A549 (cell line): ENCODE data around the gene CEBPE. TPM values are rescaled to one million over a fixed set of nuclear protein-coding genes. Genes with fewer than 3 reads are reported as not detected.

ENCODE experiments used
- ATAC-seq, 2 experiments: fragments of 200-7000 bp in 1 of 2; fragments of >200 bp in 1 of 2; cut with Nextera tagmentation in 1 of 2; cut with Tn5 transposase in 1 of 2; 3 replicates each; pipeline versions ENCODE4 v1.8.0 to v1.9.1; 2018 to 2020; ENCODE audit warnings: mild to moderate bottlenecking in 1 of 2, moderate library complexity in 1 of 2
- CTCF ChIA-PET: fragments of 300-600 bp; sonication (Branson Sonifier 250); formaldehyde crosslinking; extraction: SDS; loops from one replicate; lab custom pipeline; 2021; ENCODE audit warnings: antibody characterized with exemption, inconsistent platforms; lab: Yijun Ruan, JAX
- POLR2A ChIA-PET: fragments of 350-600 bp; formaldehyde crosslinking; extraction: SDS; loops from one replicate; lab custom pipeline; 2021; ENCODE audit warnings: antibody characterized with exemption, inconsistent platforms; lab: Yijun Ruan, JAX
- DNase-seq, 2 experiments: peaks; one replicate each; pipeline versions ENCODE4 v3.0.0 to v3.0.0-alpha.2; 2011 to 2016; ENCODE audit warnings: low read depth in 1 of 2, low spot score in 1 of 2
- FAIRE-seq: peaks from 2 replicates; lab custom pipeline; 2011; peaks lifted over from hg19 to GRCh38; lab: Jason Lieb, UNC
- H3K27ac ChIP-seq, 2 experiments: fragments of >200 bp; sonication (Bioruptor Twin); formaldehyde crosslinking; 3 replicates each; pipeline ENCODE4 v1.5.1; 2016 to 2017
- H3K4me1 ChIP-seq: fragments of >200 bp; sonication (Bioruptor Twin); formaldehyde crosslinking; 3 replicates; pipeline ENCODE4 v1.6.1; 2016
- H3K4me2 ChIP-seq: fragments of >200 bp; sonication (Bioruptor Twin); formaldehyde crosslinking; 3 replicates; pipeline ENCODE4 v1.6.1; 2016
- H3K4me3 ChIP-seq: fragments of >200 bp; sonication (Bioruptor Twin); formaldehyde crosslinking; 3 replicates; pipeline ENCODE4 v1.5.1; 2016
- H3K9me3 ChIP-seq: fragments of >200 bp; sonication (Bioruptor Twin); formaldehyde crosslinking; 3 replicates; pipeline ENCODE4 v1.6.1; 2016
- ATOH8 ChIP-seq: fragments of 250-450 bp; sonication (Bioruptor Pico); IDR thresholded peaks from 2 replicates; pipeline ENCODE4 v1.5.0; 2020; ENCODE audit warnings: low read depth, mild to moderate bottlenecking, moderate library complexity
- CBX2 ChIP-seq: fragments of 200-600 bp; sonication (generic); IDR thresholded peaks from 2 replicates; pipeline ENCODE4 v1.6.1; 2016; ENCODE audit warnings: low read depth, mild to moderate bottlenecking, borderline replicate concordance
- CBX8 ChIP-seq: fragments of 200-600 bp; sonication (generic); IDR thresholded peaks from 2 replicates; pipeline ENCODE4 v1.6.1; 2016
- CEBPB ChIP-seq, 2 experiments: fragments of >200 bp in 1 of 2; sonication (Bioruptor Twin) in 1 of 2; formaldehyde crosslinking in 1 of 2; IDR thresholded peaks; 2 replicates each; pipeline ENCODE4 v1.6.1; 2012 to 2016
- CHD4 ChIP-seq: fragments of 200-600 bp; sonication (generic); IDR thresholded peaks from 2 replicates; pipeline ENCODE4 v1.6.1; 2016; ENCODE audit warnings: antibody characterized with exemption, mild to moderate bottlenecking, borderline replicate concordance
- E2F6 ChIP-seq: IDR thresholded peaks from 2 replicates; pipeline ENCODE4 v1.6.1; 2012; ENCODE audit warnings: low read depth, borderline replicate concordance
- FOSB ChIP-seq: fragments of 250-450 bp; sonication (Bioruptor Pico); IDR thresholded peaks from 2 replicates; pipeline ENCODE4 v1.5.0; 2020; ENCODE audit warnings: mild to moderate bottlenecking, moderate library complexity
- FOXS1 ChIP-seq: fragments of 250-450 bp; sonication (Bioruptor Pico); IDR thresholded peaks from 2 replicates; pipeline ENCODE4 v1.5.0; 2020; ENCODE audit warnings: mild to moderate bottlenecking, moderate library complexity
- HDAC2 ChIP-seq: fragments of 200-600 bp; sonication (generic); IDR thresholded peaks from 2 replicates; pipeline ENCODE4 v1.6.1; 2016
- HOXB13 ChIP-seq: fragments of 250-450 bp; sonication (Bioruptor Pico); IDR thresholded peaks from 2 replicates; pipeline ENCODE4 v1.5.0; 2020; ENCODE audit warnings: low read depth, mild to moderate bottlenecking, moderate library complexity
- JUNB ChIP-seq: fragments of >200 bp; sonication (Bioruptor Twin); formaldehyde crosslinking; IDR thresholded peaks from 2 replicates; pipeline ENCODE4 v1.6.1; 2016
- KDM1A ChIP-seq: fragments of 200-600 bp; sonication (generic); IDR thresholded peaks from 2 replicates; pipeline ENCODE4 v1.6.1; 2016; ENCODE audit warnings: low read depth, mild to moderate bottlenecking
- MAFK ChIP-seq: fragments of 450-650 bp; IDR thresholded peaks from 2 replicates; pipeline ENCODE4 v1.6.1; 2014; ENCODE audit not compliant: partially characterized antibody
- MAZ ChIP-seq: fragments of 150-350 bp; IDR thresholded peaks from 2 replicates; pipeline ENCODE4 v1.6.1; 2014; ENCODE audit warnings: antibody characterized with exemption, low read depth, low read length, borderline replicate concordance
- NFE2L2 ChIP-seq: fragments of 150-350 bp; conservative IDR thresholded peaks from 2 replicates; pipeline ENCODE4 v1.6.1; 2014; ENCODE audit warnings: low read length
- NR3C1 ChIP-seq: fragments of >200 bp; sonication (Bioruptor Twin); formaldehyde crosslinking; IDR thresholded peaks from 3 replicates; pipeline ENCODE4 v1.6.1; 2017
- PHF8 ChIP-seq: fragments of 200-600 bp; sonication (generic); IDR thresholded peaks from 2 replicates; pipeline ENCODE4 v1.6.1; 2016; ENCODE audit warnings: low read depth, mild to moderate bottlenecking, antibody characterized with exemption, moderate library complexity, borderline replicate concordance
- POLR2A ChIP-seq: IDR thresholded peaks from 2 replicates; pipeline ENCODE4 v1.6.1; 2012; ENCODE audit warnings: mild to moderate bottlenecking, low read length
- RCOR1 ChIP-seq: fragments of 150-350 bp; IDR thresholded peaks from 2 replicates; pipeline ENCODE4 v1.6.1; 2014; ENCODE audit warnings: antibody characterized with exemption, low read length, low read depth
- TP53 ChIP-seq: fragments of 250-450 bp; sonication (Bioruptor Pico); IDR thresholded peaks from 2 replicates; pipeline ENCODE4 v1.5.0; 2021; ENCODE audit warnings: mild to moderate bottlenecking, moderate library complexity
- ZC3H11A ChIP-seq: fragments of 450-650 bp; IDR thresholded peaks from 2 replicates; pipeline ENCODE4 v1.6.1; 2014; ENCODE audit warnings: antibody characterized with exemption, mild to moderate bottlenecking
- ZNF302 ChIP-seq: fragments of 250-450 bp; sonication (Bioruptor Pico); IDR thresholded peaks from 2 replicates; pipeline ENCODE4 v1.9.0; 2021; ENCODE audit warnings: inconsistent platforms, mild to moderate bottlenecking, moderate library complexity
- WGBS: methylation state at CpG from one replicate; pipeline ENCODE4 v1.1.6; 2017; ENCODE audit errors: missing lambda C conversion rate; 5-methylcytosine and 5-hydroxymethylcytosine counted together
- polyA plus RNA-seq, 4 experiments: library from polyadenylated mRNA; depleted of rRNA in 3 of 4; stranded (reverse); fragments of >200 nt; fragmentation: RNase III in 1 of 4; extraction: RNeasy Plus Mini Kit Qiagen cat#74134 plus additional on column Dnase treatment in 1 of 4; gene quantifications; 2 replicates in 3 of 4; 3 replicates in 1 of 4; pipeline ENCODE4 v1.2.3, GENCODE V29; 2011 to 2017
- TF ChIP-seq, protein P1 (sequence below): fragments of 150-350 bp; IDR thresholded peaks from 2 replicates; pipeline ENCODE4 v1.6.1; 2014; ENCODE audit warnings: low read depth, mild to moderate bottlenecking, low read length
- TF ChIP-seq, protein P2 (sequence below): fragments of >200 bp; sonication (Bioruptor Twin); formaldehyde crosslinking; IDR thresholded peaks from 2 replicates; pipeline ENCODE4 v1.6.1; 2016
- TF ChIP-seq, protein P3 (sequence below): IDR thresholded peaks from 2 replicates; pipeline ENCODE4 v1.6.1; 2012

Gene CEBPE
- polyA plus RNA-seq, 2 of the 4 experiments (the other 2 are of a cell fraction), result 0.05 TPM; not detected in 1

- peak overlapping the region; percentile 35 for H3K4me2 ChIP-seq
- TF ChIP-seq JUNB, result no peak
- no peak for TF ChIP-seq CBX8
- TF ChIP-seq MAZ, result no peak
- TF ChIP-seq NFE2L2, result no peak
- TF ChIP-seq CEBPB (IDR thresholded peaks at IDR 0.05), result no peak
- no peak for TF ChIP-seq ZC3H11A
- TF ChIP-seq NR3C1, result no peak
- no peak for TF ChIP-seq HOXB13 (CRISPR knock-in tag)
- no peak for TF ChIP-seq TP53 (CRISPR knock-in tag)
- no peak for TF ChIP-seq CBX2
- no peak overlapping the region for H3K4me3 ChIP-seq
- H3K9me3 ChIP-seq, result no peaks in the 10 kb centered on the region
- no peak for DNase-seq
- 53% methylated on average over 2 of the region's 2 CpGs for WGBS
- peak overlapping the region; percentile 22 to 50; a peak in 4 of 6 replicates for H3K27ac ChIP-seq
- CTCF ChIA-PET, result interaction anchor here (11.0 to 12.5 kb wide), 2 partner anchors 26 to 41 kb away, joined by 75 to 80 read pairs; partner anchors contain the start of genes CEBPE and SLC7A8
- no peak for FAIRE-seq
- ATAC-seq, result no peak; a peak in 1 of 6 replicates
- POLR2A ChIA-PET, result no interaction called here
- H3K4me1 ChIP-seq, result peaks cover 36% of the 10 kb centered on the region
Observed at GRCh38 chr14:23146351-23146910, 27.4 kb upstream of the CEBPE start.

DNA sequence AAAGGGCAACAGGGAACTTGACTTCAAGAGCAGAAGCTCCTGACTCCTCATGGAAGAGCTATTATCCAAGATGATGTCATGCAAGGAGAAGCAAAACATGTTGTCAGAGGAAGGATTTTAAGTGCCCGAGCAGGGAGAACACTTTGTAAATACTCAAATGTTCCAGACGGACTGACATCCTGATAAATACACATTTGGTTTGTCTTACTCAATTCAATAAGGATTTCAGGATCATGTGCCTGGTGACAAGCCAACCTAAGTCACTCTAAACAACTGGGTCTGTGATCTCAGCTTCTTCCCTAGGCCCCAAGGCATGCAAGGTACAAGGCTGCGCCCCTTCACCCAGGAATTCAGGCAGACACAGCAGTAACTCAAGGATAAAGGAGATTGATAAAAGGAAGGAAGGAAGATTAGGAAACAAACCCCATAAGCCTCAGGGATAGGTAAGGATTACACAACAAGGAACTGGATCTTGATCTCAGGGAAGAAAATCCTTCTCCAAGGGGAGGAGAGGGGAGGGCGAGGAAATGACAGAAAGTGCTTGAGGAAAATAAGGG lies 26.8 kb upstream of the CEBPE start:
- FAIRE-seq (no peak), DNase-seq (peak in 1 of 2 experiments; percentile 13), ATAC-seq (peak in 1 of 2 experiments; percentile 41; a peak in 2 of 6 replicates)
- ChIA-PET POLR2A (interaction anchor here (0.5 kb wide), 1 partner anchor 140 kb away, joined by 4 read pairs; no protein-coding TSS in a partner anchor), CTCF (interaction anchor here (11.0 to 12.5 kb wide), 2 partner anchors 25 to 41 kb away, joined by 75 to 80 read pairs; partner anchors contain the start of genes CEBPE and SLC7A8)
- Histone ChIP-seq H3K9me3 (no peaks in the 10 kb centered on the region), H3K4me2 (peak overlapping the region; percentile 35), H3K27ac (peak overlapping the region; percentile 22 to 50; a peak in 3 of 6 replicates), H3K4me3 (no peak overlapping the region), H3K4me1 (peaks cover 36% of the 10 kb centered on the region)
- WGBS, result 40% methylated on average over 4 of the region's 4 CpGs
- no peak for TF ChIP-seq CBX2
- TF ChIP-seq FOSB, result no peak
- no peak for TF ChIP-seq E2F6
- no peak for TF ChIP-seq PHF8
- no peak for TF ChIP-seq RCOR1
- TF ChIP-seq, protein P1, sequence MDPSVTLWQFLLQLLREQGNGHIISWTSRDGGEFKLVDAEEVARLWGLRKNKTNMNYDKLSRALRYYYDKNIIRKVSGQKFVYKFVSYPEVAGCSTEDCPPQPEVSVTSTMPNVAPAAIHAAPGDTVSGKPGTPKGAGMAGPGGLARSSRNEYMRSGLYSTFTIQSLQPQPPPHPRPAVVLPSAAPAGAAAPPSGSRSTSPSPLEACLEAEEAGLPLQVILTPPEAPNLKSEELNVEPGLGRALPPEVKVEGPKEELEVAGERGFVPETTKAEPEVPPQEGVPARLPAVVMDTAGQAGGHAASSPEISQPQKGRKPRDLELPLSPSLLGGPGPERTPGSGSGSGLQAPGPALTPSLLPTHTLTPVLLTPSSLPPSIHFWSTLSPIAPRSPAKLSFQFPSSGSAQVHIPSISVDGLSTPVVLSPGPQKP, result no peak
- 0 out of 4 replicates have a peak, but pooled peaks of 1 of the 2 experiments have one; percentile 29 for TF ChIP-seq CEBPB (IDR thresholded peaks at IDR 0.05)
- no peak for TF ChIP-seq KDM1A

DNA sequence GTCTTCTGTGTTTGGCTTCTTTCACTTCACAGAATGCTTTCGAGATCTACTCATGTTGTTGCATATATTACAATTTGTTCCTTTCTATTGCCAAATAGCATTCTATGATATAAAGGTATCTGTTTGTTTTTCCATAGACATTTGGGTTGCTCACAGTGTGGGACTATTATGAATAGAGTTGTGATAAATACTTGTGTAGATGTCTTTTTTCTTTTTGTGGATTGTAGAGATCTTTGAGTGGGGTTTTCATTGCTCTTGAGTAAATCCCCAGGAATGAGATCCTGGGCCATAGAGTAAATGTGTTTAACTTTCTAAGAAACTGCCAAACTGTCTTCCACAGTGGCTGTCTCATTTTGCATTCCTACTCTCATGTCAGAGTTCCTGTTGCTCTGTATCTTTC lies 24.9 kb upstream of the CEBPE start:
- ChIA-PET CTCF (interaction anchor here (0.7 to 12.5 kb wide), 4 partner anchors 15 to 1738 kb away, joined by 3 to 80 read pairs (median 18); partner anchors contain the start of gene CEBPE), POLR2A (no interaction called here)
- H3K4me1 ChIP-seq, result peaks cover 36% of the 10 kb centered on the region
- no peak overlapping the region for H3K4me3 ChIP-seq
- DNase-seq (no peak), FAIRE-seq (no peak), ATAC-seq (no peak)
- TF ChIP-seq POLR2A, result no peak
- TF ChIP-seq, protein P2, sequence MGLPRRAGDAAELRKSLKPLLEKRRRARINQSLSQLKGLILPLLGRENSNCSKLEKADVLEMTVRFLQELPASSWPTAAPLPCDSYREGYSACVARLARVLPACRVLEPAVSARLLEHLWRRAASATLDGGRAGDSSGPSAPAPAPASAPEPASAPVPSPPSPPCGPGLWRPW, result no peak
- TF ChIP-seq, protein P3, sequence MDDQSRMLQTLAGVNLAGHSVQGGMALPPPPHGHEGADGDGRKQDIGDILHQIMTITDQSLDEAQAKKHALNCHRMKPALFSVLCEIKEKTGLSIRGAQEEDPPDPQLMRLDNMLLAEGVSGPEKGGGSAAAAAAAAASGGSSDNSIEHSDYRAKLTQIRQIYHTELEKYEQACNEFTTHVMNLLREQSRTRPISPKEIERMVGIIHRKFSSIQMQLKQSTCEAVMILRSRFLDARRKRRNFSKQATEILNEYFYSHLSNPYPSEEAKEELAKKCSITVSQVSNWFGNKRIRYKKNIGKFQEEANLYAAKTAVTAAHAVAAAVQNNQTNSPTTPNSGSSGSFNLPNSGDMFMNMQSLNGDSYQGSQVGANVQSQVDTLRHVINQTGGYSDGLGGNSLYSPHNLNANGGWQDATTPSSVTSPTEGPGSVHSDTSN, result no peak
- no peak for TF ChIP-seq MAFK
- no peak for TF ChIP-seq KDM1A
- TF ChIP-seq CHD4, result no peak
- TF ChIP-seq FOSB, result no peak
- TF ChIP-seq JUNB, result no peak
- no peak for TF ChIP-seq HOXB13 (CRISPR knock-in tag)
- no peak for TF ChIP-seq FOXS1
- TF ChIP-seq ATOH8 (CRISPR knock-in tag), result no peak
- TF ChIP-seq ZNF302, result no peak
- no peak for TF ChIP-seq HDAC2
- no peak for TF ChIP-seq CBX8
- no peak overlapping the region for H3K4me2 ChIP-seq
- H3K9me3 ChIP-seq, result no peaks in the 10 kb centered on the region
- 26% methylated on average over 1 of the region's 1 CpG for WGBS
- H3K27ac ChIP-seq, result no peak overlapping the region; a peak in 1 of 6 replicates
